Activated naive CD4-positive, alpha-beta T cell treated with anti-CD3 and anti-CD28 coated beads, Interleukin-2, amount 50 U/mL, for 16 hours (primary cell): Measurements from ENCODE around the gene GFAP.

ENCODE experiments used
- DNase-seq: peaks from one replicate; pipeline ENCODE4 v3.0.0-alpha.2; 2020

Gene GFAP

GRCh38 chr17:44912763-44913544 is 2.3 kb downstream of the GFAP start:
- no peak for DNase-seq

- DNase-seq = peak; percentile 48
Observed at GRCh38 chr17:44911133-44912001, 3.9 kb downstream of the GFAP start.

- DNase-seq = no peak
Observed at GRCh38 chr17:44910231-44911106, 4.8 kb downstream of the GFAP start.

GRCh38 chr17:44909681-44910144 is 5.6 kb downstream of the GFAP start:
- DNase-seq = no peak

GRCh38 chr17:44908761-44909326 is 6.5 kb downstream of the GFAP start:
- DNase-seq = no peak

DNA sequence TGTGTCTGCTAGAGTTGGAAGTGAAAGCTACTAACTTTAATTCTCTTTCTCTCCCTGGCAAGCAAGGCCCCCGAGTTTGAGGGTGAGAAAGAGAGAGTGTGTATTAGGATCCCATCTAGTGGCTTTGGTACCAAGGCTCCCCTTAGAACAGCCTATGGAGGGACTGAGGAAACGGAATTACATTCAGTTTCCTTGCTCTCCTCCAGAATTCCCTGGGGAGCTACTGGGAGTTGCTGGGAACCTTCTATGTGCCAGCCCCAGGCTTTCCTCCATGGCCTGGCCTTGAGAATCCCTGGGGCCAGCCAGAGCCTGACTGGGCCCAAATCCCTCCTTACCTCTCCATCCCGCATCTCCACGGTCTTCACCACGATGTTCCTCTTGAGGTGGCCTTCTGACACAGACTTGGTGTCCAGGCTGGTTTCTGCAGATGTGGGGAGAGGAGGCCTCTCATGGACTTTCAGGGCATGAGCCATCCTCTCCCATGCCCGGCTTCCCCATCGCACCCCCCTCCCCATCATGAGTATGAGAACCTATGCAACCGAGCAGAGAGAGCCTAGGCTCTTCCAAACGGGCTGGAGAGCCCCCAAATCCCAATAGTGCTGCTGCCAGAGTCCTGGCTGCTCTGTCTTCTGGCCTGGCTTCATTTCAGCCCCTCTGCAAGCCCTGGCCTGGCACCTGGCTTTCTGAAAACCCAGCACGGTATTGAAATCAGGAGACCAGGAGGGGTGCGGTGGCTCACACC is 7.4 kb downstream of the GFAP start:
- DNase-seq = no peak

DNA sequence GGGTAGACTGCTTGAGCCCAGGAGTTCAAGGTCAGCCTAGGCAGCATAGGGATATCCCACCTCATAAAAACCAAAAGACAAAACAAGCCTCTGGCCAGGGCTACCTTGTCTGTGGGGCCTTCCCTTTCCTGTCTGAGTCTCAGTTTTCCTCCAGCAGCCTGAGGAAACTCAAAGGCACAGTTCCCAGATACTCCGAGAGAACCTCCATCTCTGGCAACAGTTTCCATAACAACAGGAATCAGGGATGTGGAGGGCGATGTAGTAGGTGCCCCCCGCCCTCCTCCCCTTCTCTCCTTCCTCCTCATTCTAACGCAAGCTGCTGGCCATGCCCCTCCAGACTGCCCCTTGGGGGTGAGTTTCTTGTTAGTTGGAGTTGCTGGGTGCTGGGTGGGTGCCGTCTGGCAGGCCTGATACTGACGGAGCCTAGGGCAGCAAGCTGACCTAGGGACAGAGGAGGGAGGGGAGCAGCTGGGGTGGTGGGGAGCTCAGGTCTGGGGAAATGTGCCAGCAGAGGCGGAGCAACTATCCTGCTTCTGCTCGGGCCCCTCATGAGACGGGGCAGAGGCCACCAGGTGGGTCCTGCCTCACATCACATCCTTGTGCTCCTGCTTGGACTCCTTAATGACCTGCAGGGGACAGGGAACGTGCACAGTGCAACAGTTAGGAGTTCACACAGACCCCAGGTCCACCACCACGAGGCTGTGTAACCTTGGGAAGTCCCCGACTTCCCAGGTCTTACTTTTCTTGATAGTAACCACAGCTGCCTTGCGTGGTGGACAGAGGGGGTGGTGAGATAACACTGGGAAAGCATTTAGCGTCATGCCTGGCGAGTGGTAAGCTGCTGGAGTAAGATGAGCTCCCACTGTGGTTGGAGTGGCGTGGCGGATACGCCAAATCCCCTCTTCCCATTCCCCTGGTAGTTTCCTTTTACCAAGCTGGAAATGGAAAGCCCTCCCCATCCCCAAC is 8.3 kb downstream of the GFAP start:
- no peak for DNase-seq

GRCh38 chr17:44906010-44906646 is 9.2 kb downstream of the GFAP start:
- DNase-seq = no peak

DNA sequence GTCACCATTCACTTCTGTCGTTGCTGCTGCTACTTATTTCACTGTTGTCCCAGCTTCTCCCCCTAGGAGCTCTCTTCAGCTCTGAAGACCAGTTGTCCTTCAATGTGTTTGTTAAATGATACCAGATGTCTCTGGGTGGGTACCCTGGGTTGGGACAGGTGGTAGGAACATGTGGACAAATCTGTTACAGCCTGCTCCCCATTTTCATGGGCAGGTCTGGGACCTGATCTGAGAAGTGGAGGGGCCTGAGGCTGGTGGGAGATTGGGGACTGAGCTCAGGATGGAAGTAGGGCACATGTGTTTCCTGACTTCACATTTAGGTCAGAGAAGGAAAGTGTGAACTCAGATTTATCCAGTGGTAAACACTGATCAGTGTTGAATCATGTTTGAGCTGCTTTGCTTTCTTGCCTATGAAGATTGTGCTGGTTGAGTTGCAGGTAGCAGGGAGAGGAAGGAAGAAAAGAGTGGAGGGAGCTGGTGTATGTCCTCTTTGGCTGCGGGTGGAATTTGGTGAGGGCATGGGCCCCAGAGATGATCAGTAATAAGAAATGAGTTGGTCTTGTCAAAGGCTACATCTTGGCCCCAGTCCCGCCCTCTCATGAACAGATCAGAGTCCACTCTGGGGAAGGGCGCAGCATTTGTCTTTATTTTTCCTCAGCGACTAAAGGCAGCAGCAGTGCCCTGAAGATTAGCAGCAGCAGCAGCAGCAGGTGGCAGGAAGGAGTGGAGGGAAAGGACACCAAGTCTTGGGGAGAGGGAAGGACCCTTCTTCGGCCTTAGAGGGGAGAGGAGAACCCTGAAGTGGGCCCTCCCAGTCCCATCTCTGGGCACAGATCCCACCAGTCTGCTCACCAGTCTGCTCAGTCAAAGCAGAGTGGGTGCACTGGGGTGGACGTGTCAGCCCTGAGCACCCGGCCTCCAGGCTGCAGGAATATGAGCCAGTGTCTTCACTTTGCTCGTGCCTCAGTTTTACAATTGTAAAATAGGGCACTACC is 10.0 kb downstream of the GFAP start:
- no peak for DNase-seq

DNA sequence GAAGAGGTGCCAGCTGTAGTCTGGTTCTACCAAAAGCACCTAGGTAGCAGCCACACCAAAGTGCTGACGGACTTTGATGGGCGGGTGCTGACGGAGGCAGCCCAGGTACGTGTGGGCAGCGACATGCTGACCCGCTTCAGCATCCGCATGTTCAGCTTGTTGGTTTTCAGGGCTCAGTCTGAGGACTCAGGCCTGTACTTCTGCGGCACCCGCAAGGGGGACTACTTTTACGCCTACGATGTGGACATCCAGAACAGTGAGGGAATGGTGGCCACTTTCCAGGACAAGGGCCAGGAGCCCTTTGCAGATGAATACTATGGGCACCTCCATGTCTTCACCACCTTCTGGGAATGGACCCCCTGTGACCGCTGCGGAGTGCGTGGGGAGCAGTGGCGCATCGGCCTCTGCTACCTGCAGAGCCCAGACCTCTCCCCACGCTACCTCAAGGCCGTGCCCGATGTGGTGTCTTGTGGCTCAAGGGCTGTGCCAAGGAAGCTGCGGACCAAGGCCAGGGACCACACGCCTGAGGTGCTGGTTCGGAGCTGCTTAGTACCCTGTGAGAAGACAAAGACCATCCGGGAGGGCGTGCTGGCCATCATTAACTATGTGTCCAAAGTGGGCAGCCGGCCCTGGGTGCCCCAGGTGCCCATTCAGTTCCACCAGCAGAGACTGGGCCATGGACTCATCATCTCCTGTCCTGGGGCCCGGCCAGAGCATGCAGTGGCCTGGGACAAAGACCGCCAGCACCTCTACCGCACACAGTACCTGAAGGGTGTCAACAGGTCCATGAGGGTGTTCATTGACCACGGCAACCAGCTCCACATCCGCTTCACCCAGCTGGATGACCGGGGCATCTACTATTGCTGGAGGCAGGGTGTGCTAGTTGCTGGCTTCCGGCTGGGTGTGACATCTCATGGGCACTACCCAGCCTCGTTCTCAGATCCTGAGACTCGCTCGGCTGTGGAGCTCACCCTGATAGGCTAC is 11.0 kb downstream of the GFAP start:
- DNase-seq = no peak

DNA sequence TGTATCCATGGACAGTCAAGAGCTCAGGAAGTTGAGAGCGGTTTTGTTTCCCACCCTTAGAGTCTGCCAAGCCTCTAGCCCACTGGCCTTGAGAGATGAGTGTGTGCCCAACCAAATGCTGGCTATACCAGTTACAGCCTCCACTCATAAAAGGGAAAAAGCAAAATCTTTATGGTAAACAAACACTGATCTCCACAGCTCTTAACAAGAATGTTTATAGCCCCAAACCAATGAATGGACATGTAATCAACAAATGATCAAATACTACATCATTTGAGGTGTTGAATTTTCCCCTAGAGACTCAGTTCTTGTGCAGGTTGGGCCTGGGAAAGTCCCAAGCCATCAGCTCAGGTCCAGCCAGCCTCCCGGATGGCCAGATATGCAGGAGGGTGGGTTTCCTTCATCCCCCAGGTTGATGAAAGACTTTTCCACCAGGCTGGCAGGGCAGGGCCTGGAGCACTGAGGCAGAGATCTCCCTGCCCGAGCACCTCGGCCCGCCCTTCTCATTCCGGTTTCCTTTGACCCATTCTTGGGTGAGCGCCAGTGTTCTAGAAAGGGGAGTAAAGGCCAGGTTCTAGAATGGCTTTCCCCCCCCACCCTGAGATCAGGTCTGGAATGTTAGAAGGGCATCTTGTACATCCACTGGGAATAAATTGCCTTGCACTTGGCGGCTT is 12.2 kb downstream of the GFAP start:
- DNase-seq = no peak

GRCh38 chr17:44902135-44902760 is 13.1 kb downstream of the GFAP start:
- DNase-seq = no peak

DNA sequence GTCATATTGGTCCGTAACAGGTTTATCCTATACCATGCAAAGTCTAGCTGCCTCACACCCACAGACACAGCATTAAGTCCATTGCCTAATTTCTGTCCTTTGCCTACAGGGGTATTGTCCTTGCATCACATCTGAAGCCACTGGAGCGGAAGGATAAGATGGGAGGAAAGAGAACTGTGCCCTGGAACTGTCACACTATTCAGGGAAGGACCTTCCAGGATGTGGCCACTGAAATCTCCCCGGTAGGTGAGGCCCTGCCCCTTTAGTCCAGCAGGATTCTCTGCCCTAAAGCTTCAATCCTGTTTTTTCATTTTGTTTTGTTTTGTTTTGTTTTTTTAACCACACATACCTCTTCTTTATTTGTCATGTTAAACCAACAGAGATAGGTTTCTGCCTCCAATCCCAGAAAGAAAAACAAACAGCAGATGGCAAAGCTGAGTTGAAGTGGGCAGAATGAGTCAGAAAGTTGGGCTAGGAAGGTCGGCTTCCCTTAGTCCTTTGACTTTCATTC is 13.8 kb downstream of the GFAP start:
- DNase-seq = no peak

DNA sequence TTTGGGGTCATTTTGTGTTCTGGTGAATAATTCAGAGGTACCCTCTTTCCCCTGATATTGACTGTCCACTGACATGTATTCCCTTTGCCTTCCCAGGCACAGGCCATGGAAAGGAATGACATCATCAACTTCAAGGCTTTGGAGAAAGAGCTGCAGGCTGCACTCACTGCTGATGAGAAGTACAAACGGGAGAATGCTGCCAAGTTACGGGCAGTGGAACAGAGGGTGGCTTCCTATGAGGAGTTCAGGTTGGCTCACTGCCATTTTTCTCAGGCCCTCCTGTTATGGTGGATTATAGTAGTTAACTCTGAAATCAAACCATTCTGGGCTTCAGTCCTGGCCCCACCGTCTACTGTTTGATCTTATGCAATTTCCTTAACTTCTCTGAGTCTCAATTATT is 14.4 kb downstream of the GFAP start:
- no peak for DNase-seq

- peak; percentile 93 for DNase-seq
Observed at GRCh38 chr17:44899074-44899782, 16.1 kb downstream of the GFAP start, which contains the start of gene EFTUD2. TSS of gene EFTUD2 (minus strand) at chr17:44899445. CDS start at chr17:44894521, 4,924 bp downstream.

DNA sequence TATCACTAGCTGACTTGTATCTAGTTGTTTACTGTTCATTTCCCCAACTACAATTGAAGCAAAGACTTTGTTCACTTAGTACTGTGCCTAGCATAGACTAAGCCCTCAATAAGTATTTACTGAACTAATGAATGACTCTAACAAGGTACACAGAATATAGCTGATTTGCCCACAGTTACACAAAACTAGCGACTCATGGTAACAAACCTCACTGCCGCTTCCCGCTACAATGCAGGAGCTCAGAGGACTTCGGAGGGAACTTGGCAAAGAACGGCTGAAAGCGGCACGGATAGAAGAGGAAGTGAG is 16.6 kb downstream of the GFAP start:
- no peak for DNase-seq
